ENCODE measurements around the gene SEPHS2.
"Not testable (repeated sequence)": the region's sequence is repeated elsewhere in the genome, so short reads cannot be mapped to it uniquely, and the experiment has no call there.

The SEPHS2 gene

DNA sequence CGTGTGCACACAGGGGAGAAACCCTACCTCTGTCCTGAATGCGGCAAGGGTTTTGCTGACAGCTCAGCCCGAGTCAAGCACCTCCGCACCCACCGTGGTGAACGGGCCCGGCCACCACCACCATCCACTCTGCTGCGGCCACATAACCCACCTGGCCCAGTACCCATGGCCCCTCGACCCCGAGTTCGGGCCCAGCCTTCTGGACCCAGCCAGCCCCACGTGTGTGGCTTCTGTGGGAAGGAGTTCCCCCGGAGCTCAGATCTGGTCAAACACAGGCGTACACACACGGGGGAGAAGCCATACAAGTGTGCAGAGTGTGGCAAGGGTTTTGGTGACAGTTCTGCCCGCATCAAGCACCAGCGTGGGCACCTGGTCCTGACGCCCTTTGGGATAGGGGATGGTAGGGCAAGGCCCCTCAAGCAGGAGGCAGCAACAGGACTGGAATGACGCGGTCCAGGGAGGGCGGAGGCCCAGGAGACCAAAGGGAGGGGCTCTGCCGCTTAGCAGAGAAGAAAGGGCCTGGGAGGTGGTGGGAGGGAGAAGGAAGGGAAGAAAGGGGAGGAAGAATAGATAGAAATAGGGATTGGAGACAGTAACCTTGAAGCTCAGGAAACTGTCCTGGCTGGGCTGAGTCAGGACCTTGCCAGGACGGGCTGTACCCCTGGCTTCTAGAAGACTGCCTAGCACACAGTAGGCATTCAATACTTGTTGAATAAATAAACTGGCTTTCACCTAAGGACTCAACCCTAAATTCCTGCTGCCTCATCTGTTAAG lies 46.8 kb downstream of the SEPHS2 start:
- DNase-seq (ENCODE audit: low read depth in 2 of 2) = no peak

DNA sequence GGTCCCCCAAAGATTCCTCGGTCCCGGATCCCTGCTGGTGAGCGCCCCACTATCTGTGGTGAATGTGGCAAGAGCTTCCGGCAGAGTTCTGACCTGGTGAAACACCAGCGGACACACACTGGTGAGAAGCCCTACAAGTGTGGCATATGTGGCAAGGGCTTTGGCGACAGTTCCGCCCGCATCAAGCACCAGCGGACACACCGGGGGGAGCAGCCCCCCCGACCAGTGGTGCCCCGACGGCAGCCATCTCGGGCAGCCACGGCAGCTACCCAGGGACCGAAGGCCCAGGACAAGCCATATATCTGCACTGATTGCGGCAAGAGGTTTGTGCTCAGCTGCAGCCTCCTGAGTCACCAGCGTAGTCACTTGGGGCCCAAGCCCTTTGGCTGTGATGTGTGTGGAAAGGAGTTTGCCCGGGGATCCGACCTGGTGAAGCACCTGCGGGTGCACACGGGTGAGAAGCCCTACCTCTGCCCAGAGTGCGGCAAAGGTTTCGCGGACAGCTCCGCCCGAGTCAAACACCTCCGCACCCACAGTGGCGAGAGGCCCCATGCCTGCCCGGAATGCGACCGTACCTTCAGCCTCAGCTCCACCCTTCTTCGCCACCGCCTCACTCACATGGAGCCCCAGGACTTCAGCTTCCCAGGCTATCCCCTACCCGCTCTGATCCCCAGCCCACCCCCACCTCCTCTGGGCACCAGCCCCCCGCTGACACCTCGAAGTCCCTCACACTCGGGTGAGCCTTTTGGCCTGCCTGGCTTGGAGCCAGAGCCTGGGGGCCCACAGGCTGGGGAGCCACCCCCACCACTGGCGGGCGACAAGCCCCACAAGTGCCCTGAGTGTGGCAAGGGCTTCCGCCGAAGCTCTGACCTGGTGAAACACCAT lies 47.7 kb downstream of the SEPHS2 start:
- no peak for DNase-seq (ENCODE audit: low read depth in 2 of 2)

DNA sequence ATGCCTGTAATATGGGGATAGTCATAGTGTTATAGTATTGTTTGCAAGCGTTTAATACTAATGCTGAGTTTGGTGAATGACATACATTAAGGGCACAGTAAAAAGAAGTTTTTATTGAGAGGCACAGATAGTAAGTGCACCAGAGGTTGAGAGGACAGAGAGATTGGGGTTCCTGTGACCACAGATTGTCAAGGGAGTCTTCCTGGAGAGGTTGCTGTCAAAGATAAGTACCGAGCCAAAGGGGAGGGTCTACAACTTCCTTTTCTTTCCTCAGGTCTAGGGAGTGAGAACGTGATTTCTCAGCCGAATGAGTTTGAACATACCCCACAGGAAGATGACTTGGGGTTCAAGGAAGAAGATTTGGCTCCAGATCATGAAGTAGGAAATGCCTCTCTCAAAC lies 48.6 kb downstream of the SEPHS2 start:
- no peak for DNase-seq (ENCODE audit: low read depth in 2 of 2)

DNA sequence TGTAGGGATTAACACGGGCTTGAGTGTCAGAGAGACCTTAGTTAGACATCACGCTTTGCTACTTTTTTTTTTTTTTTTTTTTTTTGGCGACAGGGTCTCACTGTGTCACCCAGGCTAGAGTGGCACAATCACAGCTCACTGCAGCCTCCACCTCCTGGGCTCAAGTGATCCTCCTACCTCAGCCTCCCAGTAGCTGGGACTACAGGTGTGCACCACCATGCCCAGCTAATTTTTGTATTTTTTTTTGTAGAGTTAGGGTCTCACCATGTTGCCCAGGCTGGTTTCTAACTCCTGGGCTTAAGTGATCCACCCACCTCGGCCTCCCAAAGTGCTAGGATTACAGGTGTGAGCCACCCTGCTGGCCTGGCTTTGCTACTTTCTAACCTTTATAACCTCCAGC lies 49.0 kb downstream of the SEPHS2 start:
- not testable (repeated sequence) for DNase-seq (ENCODE audit: low read depth in 2 of 2)

- no peak for DNase-seq (ENCODE audit: low read depth in 2 of 2)
Measured at GRCh38 chr16:30395992-30396585, 49.6 kb downstream of the SEPHS2 start.

DNA sequence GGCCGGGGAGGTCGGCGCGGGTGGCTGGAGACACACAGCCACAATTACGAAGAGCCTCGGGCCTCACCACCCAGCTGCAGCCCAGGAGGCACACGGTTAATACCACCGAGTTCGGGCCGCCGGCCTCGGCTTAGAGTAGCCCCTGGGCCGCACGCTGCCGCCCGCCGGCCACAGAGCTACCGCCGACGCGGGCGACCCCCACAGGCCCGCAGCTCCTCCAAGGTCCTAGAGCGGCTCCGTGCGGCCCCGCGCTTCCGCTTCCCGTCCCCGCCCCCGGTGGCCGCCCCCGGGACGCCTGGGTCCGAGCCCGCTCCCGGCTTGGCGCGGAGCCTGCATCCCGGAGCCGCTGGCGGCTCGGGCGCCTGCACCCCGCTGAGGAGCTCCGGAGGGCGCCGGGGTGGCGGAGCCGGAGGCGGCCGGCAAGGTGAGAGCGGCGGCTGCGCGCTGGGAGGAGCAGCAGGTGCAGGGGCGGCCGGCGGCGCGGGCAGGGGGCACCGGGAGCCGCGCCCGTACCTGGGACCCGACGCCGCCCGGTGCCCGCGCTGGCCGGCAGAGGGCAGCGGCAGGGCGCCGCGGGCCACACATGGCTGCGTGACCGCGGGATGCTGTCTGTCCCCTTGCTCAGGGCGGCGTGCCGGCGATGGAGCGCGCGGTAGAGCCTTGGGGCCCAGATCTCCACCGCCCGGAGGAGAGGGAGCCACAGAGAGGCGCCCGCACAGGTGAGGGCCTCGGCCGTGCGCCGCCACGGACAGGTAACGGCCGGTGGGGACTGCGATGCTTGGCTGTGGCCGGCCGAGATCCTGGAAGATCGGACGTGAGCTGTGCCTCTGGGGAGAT lies 50.3 kb downstream of the SEPHS2 start, which contains the start of gene ZNF48:
Gene ZNF48 (plus strand): TSS at position 266 of the 837 bp plus-strand sequence. CDS start 375 bp downstream, at position 641.
- DNase-seq (ENCODE audit: low read depth in 2 of 2) = peak in 1 of 2 donors; percentile 36

DNA sequence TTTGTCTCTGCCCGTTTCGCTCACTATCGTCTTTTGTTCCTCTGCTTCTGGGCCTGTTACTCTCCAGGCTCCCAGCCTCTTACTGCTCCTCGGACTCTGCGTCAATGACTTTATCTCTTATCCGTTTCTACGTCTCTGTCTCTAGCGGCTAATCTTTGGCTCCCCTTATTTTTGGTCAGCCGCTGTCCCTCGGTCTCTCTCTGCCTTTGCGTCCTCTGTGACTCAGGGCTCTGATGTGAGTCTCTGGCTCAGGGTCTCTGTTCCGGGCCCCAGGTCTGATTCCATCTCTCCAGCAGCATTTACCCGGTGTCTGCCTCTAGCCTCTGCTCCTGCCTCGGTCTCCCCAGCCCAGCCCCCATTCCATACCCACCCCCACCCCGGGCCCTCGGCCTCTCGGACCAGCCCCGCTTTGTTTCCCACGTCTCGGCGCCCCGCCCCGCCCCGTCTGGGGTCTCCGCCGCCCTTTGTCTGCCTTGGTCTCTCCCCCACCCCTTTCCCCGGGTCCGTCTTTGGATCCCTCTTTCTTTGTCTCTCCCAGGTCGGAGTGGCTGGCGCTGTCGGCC lies 51.0 kb downstream of the SEPHS2 start:
- DNase-seq (ENCODE audit: low read depth in 2 of 2) = no peak

Measured in stimulated activated CD4-positive, alpha-beta T cell treated with anti-CD3 and anti-CD28 coated beads, Interleukin-15, amount 100 ng/mL, for 48 hours (primary cell).